ENCODE data around the gene ZNF737. TPM values are rescaled to one million over a fixed set of nuclear protein-coding genes. Genes with fewer than 3 reads are reported as not detected.
"Not testable (repeated sequence)": the region's sequence is repeated elsewhere in the genome, so short reads cannot be mapped to it uniquely, and the experiment has no call there.

Gene ZNF737
- total RNA-seq (2014; rRNA removed) (0.11 TPM in 1 of 2 replicates, not detected in the other), Bru-seq, nascent RNA (percentile 34 among the genes with signal in this experiment), BruChase-seq, experiment 1, labeled RNA remaining after a 6-hour chase (percentile 34 among the genes with signal in this experiment), BruChase-seq, experiment 2, labeled RNA remaining after a 2-hour chase (percentile 44 among the genes with signal in this experiment)
- long read RNA-seq, partial matches to known transcripts = 0 of 2 reads
- long read RNA-seq, other reads (novel, unspliced or antisense) = 2 of 2 reads

DNA sequence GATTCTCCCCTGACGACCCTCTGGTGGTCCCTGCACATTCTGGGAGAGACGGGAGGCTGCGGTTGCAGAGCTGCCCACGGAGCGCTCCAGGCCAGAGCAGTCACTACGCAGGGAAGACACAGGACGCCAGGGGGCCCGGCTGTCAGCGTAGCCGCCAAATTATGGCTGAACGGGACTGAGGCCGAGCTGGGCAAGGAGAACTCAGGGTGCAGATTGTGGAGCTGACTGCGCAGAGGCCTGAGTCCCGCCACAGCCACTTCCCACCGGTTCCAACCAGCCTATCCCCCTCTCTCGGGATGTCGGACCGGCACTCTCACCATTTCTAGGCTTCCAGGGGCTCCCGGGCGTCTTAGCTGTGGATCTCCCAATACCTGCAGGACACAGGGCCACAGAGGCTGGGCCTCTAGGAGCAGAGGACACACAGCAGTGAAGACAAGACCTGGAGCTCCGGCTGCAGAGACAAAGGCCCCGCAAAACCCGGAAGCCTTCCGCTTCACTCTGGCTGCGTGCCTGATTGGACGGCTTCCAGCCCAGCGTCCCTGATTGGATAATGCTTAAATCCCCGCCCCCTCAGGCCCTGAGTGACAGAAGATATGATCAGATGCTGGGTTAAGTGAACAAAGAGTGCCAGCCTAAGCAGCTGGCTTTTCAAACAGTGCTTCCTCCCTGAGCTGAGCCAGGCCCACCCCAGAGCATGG, at the start of gene ZNF737:
Gene ZNF737, minus strand, starts transcription at position 461 of the 698 bp plus-strand sequence. Its CDS starts 141 bp downstream, at position 320.
- no peak within 1 kb of the TSS for H3K4me2 ChIP-seq (ENCODE audit: low read length)
- no peaks in the 10 kb centered on the region for H3K79me2 ChIP-seq (ENCODE audit: low read length)
- no peaks in the 10 kb centered on the region for H3K36me3 ChIP-seq (ENCODE audit: low read depth, low read length)
- H3F3A ChIP-seq (ENCODE audit: low read length, unreplicated experiment) = no peaks in the 10 kb centered on the region
- no peaks in the 10 kb centered on the region for H3K9me2 ChIP-seq (replicated peaks; ENCODE audit: low read length)
- TSS peak; percentile 88 for BruUV-seq (replicated peaks)
- peak within 1 kb of the TSS; percentile 24; the same call in 1 of the 2 replicates for H3K4me3 ChIP-seq (ENCODE audit: low read length)
- peaks cover 3% of the 10 kb centered on the region; the same call in 1 of the 2 replicates for H3K9me3 ChIP-seq (ENCODE audit: low read length)
- no peak within 1 kb of the TSS for H3K27ac ChIP-seq (ENCODE audit: low read length)
- no peaks in the 10 kb centered on the region for H3K27me3 ChIP-seq (ENCODE audit: low read length)
- H4K20me1 ChIP-seq (ENCODE audit: low read length) = no peaks in the 10 kb centered on the region
- TF ChIP-seq, protein P1, sequence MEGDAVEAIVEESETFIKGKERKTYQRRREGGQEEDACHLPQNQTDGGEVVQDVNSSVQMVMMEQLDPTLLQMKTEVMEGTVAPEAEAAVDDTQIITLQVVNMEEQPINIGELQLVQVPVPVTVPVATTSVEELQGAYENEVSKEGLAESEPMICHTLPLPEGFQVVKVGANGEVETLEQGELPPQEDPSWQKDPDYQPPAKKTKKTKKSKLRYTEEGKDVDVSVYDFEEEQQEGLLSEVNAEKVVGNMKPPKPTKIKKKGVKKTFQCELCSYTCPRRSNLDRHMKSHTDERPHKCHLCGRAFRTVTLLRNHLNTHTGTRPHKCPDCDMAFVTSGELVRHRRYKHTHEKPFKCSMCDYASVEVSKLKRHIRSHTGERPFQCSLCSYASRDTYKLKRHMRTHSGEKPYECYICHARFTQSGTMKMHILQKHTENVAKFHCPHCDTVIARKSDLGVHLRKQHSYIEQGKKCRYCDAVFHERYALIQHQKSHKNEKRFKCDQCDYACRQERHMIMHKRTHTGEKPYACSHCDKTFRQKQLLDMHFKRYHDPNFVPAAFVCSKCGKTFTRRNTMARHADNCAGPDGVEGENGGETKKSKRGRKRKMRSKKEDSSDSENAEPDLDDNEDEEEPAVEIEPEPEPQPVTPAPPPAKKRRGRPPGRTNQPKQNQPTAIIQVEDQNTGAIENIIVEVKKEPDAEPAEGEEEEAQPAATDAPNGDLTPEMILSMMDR (conservative IDR thresholded peaks at IDR 0.05; ENCODE audit: low read depth, low read length) = no peak
- TF ChIP-seq EZH2phosphoT487 (IDR thresholded peaks at IDR 0.05; ENCODE audit: borderline replicate concordance, low read length) = no peak
- no peak for TF ChIP-seq EZH2 (IDR thresholded peaks at IDR 0.05; ENCODE audit: low read length, unreplicated experiment)
- no peaks in the 10 kb centered on the region for H3K4me1 ChIP-seq (ENCODE audit: insufficient read depth, low read length)
- peak; percentile 43 for ATAC-seq
- no peak within 1 kb of the TSS for H2AFZ ChIP-seq (ENCODE audit: low read length)
- H3K9ac ChIP-seq (ENCODE audit: low read length) = no peak within 1 kb of the TSS
- POLR2A ChIA-PET (ENCODE audit: unreplicated experiment) = no interaction called here
- DNase-seq = peak; percentile 46
- CTCF ChIA-PET = no interaction called here
- intact Hi-C loops (cut with micrococcal nuclease) = no loop called here

DNA sequence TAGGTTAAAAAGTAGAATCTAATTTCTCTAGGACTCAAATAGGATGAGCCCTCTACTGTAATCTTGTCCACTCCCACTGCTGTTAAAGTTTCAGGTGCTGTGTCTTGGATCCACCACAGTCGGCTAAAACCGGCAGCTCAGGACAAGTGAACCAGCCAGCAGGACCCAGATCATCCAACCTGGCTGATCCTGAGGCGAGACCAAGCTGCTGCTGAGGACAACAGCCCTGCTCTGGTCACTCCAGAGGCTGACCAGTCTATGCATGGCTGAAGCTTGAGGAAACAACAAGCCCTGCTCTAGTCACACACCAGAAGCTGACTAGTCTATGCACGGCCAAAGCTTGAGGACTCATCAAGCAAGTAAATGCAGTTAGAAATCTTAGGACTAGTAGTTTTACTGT, 49.4 kb upstream of the ZNF737 start:
- H3K27ac ChIP-seq (ENCODE audit: low read length); POLR2A ChIA-PET (ENCODE audit: unreplicated experiment); DNase-seq; H3K27me3 ChIP-seq (ENCODE audit: low read length); H3K36me3 ChIP-seq (ENCODE audit: low read depth, low read length); BruUV-seq (replicated peaks); H3K4me2 ChIP-seq (ENCODE audit: low read length); H3K9me2 ChIP-seq (replicated peaks; ENCODE audit: low read length); H3K4me3 ChIP-seq (ENCODE audit: low read length); H4K20me1 ChIP-seq (ENCODE audit: low read length); intact Hi-C loops (cut with micrococcal nuclease); H3F3A ChIP-seq (ENCODE audit: low read length, unreplicated experiment); H3K79me2 ChIP-seq (ENCODE audit: low read length); H3K9ac ChIP-seq (ENCODE audit: low read length); H3K4me1 ChIP-seq (ENCODE audit: insufficient read depth, low read length); CTCF ChIA-PET; ATAC-seq; H2AFZ ChIP-seq (ENCODE audit: low read length): not testable (repeated sequence)
- H3K9me3 ChIP-seq (ENCODE audit: low read length) = peaks cover 17% of the 10 kb centered on the region

DNA sequence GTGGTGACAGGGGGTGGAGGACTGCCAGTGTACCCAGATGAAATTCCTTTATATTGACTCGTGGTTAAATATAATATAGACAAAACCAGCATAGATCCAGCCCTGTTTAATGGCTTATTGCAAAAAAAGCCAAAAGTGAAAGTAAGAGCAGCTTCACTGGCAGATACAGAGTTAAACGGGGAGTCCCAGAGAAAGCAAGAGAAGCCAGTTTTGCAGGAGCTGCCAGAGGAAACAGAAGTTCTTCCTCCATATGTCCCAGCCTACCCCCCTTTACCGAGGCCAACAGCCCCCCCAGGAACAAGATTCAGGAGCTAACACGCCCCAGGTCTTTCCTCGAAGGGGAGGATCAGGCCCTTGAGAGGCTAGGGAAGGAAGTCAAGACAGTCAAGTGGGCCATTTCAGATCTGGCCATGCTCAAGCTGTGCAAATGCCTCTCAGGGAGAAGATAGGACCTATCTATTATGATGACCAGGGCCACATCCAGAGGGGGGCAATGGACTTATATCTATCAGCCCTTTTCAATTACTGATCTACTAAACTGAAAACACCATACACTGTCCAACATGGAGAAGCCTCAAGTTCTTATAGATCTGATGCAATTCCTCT, 47.2 kb upstream of the ZNF737 start:
- Histone ChIP-seq H3K4me1 (ENCODE audit: insufficient read depth, low read length) (no peaks in the 10 kb centered on the region), H3K79me2 (ENCODE audit: low read length) (no peaks in the 10 kb centered on the region), H2AFZ (ENCODE audit: low read length) (no peak overlapping the region), H3K27me3 (ENCODE audit: low read length) (no peaks in the 10 kb centered on the region), H3K9me3 (ENCODE audit: low read length) (peaks cover 17% of the 10 kb centered on the region), H3K9me2 (replicated peaks; ENCODE audit: low read length) (no peaks in the 10 kb centered on the region), H3K27ac (ENCODE audit: low read length) (no peak overlapping the region), H3K4me2 (ENCODE audit: low read length) (no peak overlapping the region), H4K20me1 (ENCODE audit: low read length) (no peaks in the 10 kb centered on the region), H3K36me3 (ENCODE audit: low read depth, low read length) (no peaks in the 10 kb centered on the region), H3F3A (ENCODE audit: low read length, unreplicated experiment) (no peaks in the 10 kb centered on the region), H3K4me3 (ENCODE audit: low read length) (no peak overlapping the region), H3K9ac (ENCODE audit: low read length) (no peak overlapping the region)
- TF ChIP-seq EZH2 (IDR thresholded peaks at IDR 0.05; ENCODE audit: low read length, unreplicated experiment) (no peak), EZH2phosphoT487 (IDR thresholded peaks at IDR 0.05; ENCODE audit: borderline replicate concordance, low read length) (no peak)
- TF ChIP-seq, protein P1 (conservative IDR thresholded peaks at IDR 0.05; ENCODE audit: low read depth, low read length) = no peak
- ChIA-PET POLR2A (ENCODE audit: unreplicated experiment) (no interaction called here), CTCF (no interaction called here)
- no peak for DNase-seq
- no TSS peak for BruUV-seq (replicated peaks)
- intact Hi-C loops (cut with micrococcal nuclease) = no loop called here
- no peak for ATAC-seq

All from PC-3 (cell line).